ENCODE data around the gene NUP210.

NUP210 gene

DNA sequence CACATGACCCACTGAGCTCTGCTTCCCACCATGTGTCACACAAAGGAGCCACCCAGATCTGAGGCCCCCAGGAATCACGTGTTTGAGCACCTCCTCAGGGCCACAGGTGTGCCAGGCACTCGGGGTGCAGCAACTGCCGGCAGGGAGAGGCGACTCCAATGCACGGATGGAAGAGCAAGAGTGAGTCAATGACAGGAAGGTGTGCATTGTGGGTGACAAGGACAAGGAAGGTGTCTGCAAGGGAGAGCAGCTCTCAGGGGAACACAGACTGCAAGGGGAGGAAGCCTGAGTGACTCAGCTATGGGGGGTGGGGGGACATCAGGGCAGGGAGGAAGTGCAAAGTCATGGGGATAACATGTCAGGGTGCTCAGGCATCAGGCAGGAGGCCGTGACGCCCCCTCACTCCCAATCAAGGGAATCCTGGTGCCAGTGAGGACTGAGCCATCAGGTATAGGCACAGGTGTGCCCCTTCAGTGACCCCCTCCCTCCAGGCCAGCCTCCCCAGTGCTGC lies 67.4 kb downstream of the NUP210 start:
- peak in 7 of 56 donors; percentile 7 to 34 (median 27) for DNase-seq

DNA sequence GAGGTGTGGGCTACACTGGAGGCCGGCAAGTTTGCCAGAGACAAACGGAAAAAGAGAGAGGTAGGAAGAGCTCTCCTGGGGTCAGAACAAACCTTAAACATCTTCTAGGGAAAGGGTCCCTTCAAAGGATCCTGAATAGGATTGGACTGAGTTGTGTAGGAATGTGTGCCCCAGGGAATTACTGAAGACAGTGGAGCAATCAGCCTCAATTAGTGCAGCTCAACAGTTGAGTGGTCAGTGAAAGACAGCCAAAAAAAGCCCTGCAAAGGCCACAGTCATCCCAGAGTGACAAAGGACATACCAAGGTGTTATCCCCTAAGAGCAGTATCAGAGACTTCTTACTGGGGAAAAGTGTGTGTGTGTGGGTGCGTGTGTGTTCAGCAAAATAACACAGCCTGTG lies 70.3 kb downstream of the NUP210 start:
- DNase-seq = no peak

DNA sequence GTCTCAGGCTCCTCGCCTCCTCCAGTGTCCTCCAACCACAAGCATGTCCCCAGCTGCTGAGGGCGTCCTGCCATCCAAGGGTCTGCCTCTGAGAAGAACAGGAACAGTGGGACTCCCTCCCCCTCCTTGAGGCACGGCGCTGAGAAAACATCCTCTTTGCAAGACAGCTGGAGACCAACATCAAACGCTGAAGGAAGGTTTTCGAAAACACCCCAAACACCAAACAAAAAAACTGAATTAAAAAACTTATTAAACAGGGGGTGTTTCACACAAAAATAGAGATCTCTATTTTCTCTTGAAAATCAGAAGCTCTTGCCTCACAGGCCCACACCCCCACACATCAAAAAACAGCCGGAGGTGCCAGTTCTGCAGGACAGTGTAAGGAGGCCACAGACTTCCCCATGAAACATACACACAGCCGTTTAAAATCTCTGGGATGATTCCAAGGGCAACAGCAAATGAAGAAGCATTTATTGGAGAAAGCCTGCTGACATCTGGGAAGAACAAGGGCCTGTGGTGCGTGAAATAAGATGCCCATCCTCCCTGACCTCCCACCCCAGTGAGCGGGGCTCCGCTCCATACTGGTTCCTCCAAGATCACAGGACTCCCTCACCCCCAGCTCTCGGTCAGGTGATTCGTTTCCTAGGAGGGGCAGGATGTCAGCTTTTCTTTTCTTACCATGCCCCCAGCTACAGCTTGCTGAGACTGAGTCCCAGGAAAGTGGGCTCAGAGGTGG lies 71.3 kb downstream of the NUP210 start:
- no peak for DNase-seq

DNA sequence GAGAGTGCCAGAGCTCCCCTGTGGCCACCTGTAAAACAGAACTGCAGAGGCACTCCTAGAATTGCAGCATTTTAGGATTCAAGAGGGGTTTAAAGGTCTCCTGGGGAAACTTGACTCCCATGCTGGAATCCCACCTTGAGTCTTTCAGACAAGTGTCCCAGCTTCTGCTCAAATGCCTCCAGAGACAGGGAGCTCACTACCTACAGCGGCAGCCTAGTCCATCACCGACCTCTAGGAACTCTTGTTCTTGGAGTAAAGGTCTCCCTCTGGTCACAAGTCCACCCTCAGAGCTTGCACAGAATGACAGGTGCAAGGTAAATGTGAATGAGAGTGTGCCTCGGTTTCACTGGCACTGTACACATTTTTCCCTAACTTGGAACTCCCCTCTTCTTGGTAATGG lies 72.0 kb downstream of the NUP210 start:
- DNase-seq = no peak

DNA sequence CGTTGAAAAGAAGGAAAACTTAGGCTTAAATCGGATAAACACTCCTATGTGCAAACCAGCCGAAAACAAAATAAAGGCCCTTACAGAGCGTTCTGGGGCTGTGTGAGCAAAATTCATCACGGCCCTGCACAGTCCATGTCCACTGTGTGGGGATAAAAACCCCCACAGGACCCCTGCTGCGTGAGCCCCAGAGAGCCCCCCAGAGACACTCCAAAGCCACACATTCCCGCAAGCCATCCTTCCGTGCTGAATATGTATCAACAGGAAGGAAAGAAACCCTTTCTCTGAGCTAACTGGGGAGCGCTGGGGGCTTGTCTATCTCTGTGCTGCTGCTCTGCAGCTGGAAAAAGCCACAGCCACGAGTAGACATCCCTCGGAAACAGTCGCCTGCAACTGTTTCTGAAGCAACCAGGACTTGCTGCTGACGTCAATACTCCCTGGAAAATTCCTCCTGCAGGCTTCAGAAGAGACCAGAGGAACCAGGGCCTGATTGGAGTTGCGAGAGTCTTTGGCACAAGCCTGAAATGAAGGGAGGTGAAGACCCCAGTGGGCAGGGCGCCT lies 72.7 kb downstream of the NUP210 start:
- DNase-seq = peak in 2 of 56 donors; percentile 12 to 30

DNA sequence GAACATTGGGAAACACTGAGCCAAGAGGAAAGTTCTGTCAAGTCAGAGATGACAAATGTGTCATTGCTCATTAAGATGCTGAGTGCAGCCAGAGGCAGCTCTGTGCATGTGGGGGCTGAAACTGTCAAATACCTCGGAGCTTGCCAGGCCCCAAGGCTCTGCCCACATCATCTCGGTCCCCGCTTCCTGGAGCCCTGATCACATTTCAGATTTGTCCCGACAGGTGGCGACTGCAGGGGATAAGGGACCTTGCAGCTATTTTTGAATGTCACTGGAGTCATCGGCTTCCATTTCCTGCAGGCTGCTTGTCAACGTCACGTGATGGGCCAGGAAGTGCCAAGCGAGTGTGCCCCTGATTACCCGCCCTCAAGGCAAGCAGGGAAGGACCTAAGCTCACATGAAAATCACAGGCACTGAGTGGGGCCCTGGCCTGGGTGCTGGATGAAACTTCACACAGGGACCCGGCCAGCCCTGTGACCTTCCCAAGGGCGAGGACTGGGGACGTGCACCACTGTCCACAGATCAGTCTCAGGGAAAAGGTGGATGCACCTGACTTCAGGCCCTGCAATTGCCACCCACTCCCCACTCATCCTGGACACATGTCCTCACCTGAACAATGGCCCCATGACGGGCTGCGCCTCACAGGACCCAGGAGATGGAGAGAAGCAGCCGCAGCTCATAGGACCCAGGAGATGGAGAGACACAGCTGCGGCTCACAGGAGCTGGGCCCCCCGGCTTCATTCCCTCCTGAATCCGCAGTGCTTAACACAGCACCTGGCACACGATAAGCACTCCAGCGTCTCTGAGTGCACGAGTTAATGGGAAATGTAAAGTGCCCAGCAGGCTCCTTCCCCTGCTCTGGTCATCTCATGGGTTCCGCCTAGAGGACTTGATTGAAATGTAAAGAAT lies 73.4 kb downstream of the NUP210 start:
- DNase-seq = peak in 32 of 56 donors; percentile 8 to 80 (median 37)

DNA sequence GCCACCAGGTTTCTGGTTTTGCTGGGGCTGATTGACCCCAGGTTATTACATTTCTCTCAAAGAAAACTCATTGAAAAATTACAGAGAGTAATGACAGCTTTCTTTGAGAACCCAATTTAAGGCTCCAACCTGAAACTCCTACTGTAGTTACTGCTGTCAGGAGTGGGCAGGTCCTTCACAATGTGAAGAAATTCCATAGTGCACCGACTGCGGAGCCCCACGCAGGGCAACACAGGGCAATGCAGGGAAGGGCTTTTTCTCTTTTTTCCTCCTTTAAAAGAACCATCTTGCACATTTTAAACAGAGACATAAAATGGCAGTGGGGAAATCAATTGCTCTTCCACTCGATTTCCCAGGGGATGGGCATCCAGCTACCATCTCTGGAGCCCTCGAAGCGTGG lies 74.3 kb downstream of the NUP210 start:
- DNase-seq = peak in 4 of 56 donors; percentile 15 to 41 (median 18)

DNA sequence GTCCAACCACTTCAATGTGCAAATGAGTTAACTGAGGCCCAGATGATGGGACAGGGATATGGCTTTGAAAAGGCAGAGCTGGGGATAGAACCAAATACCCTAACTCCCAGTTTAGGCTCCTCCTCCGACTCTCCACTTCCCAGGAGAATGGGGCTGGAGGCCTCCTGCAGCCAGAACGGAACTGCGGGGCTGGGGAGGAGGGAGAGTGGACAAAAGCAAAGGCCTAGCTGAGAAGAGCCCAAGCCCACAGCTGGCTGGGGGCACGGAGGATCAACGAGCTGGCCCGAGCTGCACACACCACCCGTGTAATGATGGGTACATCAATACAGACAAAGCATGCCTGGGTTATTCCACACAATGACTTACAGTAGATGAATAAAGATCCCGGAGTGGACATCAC lies 74.8 kb downstream of the NUP210 start:
- DNase-seq = no peak

DNA sequence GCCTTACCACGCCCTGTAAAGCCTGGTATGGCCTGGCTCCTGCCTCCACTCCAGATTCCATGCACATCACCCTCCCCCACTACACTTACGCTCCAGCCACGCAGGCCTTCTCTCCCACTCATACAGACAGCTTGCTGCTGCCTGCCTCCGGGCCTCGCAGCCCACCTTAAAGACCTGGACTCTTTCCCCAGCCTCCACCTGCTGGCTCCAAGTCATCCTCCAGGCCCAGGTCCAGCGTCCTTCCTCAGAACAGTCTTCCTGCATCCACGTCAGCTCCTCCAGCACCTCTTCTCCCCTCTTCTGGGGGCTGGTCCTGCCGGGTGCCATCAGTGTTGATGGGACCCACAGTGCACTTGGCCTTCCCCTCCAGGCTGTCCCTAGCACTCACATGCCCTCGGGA lies 75.5 kb downstream of the NUP210 start:
- DNase-seq = no peak

DNA sequence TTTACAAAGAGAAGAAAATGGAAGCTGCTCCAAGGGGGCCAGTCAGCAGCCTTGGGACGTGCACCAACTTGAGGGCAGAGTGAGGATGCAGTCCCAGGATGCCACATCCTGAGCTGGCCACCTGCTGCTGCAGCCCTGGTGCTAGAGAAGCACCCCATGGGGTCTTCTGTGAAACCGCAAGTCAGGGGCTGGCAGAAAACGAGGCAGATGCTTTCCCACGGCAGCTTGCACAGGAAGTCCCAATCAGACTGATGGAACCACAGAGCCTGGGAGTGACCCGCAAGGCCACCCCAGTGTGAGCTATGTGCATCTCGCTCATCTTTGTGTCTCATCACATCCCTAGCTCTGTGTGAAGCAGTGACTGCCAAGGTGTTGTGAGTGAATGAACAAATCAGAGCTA lies 76.5 kb downstream of the NUP210 start:
- DNase-seq = no peak

DNA sequence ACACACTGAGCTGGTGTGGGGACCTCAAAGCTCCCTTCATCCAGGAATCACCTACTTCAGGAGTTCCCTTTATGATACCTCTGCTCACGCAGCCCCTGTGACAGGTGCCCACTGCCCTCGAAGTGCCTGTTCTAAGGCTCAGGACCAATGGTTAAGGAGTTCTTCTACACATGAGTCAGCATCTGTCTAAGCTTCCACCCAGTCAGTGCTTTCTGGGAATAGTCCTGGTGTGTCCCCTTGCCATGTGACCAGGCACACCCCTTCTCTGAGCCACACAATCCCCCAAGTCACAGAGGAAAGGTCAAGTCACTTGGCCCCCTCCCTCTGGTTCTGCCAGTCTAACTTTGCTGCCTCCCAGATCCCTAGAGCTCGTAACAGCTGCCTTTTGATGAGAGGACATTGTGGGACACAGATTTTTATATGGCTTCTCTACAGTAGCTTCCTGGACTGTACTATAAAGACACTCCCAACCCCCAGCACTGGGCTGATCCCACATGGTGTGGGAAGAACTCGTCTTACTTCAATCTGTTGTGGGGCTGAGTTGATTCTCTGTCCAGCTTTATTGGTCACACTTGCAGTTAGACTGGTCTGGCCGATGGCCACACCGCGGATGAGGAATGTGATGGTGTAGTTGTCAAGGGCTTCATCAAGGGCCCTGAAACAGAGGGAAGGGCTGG lies 78.8 kb downstream of the NUP210 start:
- DNase-seq = no peak

DNA sequence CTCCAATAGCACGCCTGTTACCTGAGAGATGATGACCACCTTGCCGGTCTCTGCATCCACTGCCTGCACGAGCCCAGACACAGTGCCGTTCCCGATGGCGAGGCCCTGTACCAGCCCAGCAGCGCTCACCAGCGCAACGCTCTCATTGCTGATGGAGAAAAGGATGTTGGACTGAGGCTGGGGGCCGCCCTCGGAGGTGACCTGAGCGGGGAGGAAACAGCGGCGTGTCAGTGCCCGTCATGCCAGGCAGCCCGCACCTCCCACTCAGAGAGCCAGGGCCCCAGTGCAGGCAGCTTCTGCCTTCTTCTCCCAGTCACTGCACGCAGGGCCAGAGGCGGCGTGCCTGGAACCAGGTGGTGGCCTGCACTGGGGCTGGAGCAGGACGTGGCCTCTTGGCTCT lies 80.3 kb downstream of the NUP210 start:
- DNase-seq = no peak

DNA sequence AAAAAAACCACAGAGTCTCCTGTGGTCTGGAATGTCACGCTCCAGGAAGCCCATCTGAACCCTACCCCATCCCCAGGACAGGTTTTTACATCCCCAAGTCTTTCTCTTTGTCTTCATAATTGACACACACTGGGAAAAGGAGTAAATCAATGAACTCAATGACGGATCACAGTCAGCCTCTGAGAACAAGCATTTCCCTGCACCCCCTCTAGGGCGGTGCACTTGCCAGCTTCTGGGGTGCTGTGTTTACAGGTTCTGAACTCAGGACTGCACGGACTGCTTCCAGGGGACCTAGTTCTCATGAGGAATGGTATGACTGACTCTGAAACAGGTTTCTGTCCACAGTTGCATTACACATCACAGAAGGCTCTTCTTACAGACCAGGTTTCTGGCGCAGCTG lies 81.1 kb downstream of the NUP210 start:
- DNase-seq = no peak

DNA sequence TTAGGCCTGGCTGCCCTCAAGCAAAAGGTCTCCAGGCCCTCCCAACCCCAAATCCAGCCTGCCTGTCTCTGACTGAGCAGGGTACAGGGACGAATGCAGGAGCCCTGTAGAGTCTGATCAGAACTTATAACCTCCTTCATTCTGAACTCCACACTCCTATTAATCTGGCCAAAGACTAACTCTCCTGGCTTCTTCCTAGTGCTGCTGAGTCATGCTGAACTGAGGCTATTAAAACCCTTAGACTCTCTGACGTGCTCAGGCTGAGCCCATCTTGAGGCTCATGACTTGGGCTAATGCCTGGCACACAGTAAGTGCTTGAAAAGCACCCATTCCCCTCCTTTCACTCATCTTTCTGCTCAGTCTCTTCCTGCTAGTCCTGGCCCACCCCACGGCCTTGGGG lies 81.9 kb downstream of the NUP210 start:
- DNase-seq = no peak

DNA sequence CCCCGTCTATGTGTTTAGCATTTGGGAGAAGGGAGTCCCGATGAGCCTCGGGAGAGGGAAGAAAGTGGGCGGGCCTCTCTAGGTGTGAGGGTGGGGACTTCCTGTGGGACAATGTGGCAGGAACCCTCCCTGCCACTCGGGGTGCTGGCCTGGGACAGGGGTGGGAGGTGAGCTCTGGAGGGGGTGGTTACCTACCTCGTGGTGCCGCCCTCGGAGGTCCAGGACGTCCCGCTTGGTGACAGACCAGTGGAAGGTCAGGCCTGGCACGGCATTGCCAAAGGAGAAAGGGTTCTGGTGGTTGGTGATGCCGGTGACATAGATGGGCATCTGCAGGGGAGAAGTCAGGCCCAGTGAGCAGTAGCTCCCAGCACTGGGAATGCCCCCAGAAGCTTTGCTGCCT lies 83.5 kb downstream of the NUP210 start:
- DNase-seq = no peak

DNA sequence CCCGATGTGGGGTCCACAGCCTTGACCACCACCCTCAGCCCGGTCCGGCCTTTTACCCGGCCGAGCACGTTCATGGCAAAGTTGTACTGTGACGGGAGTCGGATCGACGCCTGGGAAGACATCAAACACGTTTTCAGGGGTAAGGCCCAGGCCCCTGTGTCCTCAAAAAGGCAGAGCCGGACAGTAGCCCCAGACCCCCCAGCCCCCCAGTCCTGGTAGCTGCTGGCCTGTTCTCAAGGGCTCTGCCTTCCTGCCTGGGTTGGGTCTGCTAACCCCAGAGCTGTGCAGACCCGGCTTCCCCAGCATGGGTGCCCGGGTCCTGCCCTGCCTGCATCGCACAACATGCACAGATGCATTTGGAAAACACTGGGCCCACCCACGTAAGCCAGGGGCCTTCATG lies 84.6 kb downstream of the NUP210 start:
- DNase-seq = no peak

DNA sequence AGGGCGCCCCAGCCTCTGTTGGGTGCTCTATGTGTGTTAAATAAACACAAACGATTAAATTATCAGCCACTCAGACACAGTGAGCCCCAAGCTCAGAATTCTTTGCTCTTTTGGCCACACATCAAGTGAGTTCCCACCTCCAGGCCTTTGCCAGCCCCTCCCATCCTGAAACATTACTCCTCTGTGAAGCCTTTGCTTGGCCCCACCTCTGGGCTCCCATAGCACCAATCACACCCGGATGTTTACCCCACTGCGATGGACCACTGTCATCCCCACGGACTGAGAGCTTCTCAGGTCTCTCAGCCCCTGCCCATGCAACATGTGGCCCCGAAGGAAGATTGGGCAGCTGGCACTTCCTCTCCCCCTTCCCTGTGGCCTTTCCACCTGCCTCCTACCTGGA lies 85.1 kb downstream of the NUP210 start:
- DNase-seq = no peak

DNA sequence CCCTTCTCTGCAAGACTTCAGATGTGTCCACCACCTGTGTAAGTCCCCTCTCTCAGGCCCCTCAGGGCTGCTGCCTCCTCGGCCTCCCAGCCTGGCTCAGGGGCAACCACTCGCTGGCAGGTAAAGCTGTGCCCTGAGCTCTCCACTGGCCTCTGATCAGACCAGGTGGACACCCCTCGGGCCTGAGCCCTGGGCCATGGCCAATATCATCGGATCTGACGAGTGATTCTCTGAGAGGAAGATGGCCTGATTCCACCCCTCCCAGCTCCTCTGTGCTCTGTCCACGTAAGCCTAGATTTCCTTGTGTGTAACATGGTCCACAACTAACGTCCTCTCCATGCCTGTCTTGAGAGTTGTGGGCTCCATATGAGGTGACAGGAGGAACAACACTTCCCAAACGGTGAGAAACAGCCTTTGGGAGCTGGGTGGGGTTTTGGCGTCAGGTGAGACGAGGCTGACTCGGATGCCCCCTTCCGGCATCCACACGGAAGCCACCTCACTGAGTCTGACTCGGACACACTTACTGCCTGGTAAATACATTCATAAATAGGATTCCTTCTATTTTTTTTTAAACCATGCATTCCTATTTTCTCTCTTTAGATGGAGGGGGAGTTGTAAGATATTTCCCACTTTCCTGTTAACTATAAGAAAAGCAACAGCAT lies 86.8 kb downstream of the NUP210 start:
- DNase-seq = no peak

DNA sequence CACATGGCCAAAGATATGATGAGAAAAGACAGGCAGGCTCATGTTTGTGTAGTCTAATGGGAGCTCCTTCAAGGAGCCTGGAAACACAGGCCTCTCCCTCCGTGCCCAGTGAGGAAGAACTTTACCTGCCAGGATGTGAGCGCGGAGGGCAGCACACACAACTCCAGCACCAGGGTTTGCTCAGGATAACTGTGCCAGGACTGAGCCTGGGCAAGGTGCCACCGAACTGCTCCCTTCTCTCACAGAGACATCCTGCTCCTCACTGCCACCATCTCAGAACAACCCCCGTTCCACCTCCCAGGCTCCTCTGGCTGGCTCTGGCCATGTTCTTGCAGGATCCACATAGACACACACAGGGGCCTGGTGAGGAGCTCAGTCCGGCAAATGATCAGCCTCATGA lies 87.4 kb downstream of the NUP210 start:
- DNase-seq = no peak

DNA sequence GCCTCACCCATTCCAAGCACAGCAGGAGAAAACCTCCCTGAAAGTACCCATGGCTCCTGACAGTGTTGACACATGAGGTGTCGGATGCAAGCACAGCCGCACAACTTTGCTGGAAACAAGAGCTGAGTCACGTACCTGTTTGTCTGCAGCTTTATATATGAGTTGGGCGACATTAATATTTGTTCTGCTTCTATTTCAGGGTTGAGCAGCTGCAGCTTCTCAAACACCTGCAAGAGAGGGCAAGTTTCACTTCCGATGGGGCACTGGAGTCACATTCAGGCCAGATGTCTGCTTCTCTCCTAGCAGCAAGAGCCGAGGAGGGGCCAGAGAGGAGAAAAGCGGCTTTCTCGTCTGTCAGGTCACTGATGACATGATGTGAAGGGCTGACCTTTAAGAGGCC lies 88.0 kb downstream of the NUP210 start:
- peak in 20 of 56 donors; percentile 6 to 63 (median 19) for DNase-seq

DNA sequence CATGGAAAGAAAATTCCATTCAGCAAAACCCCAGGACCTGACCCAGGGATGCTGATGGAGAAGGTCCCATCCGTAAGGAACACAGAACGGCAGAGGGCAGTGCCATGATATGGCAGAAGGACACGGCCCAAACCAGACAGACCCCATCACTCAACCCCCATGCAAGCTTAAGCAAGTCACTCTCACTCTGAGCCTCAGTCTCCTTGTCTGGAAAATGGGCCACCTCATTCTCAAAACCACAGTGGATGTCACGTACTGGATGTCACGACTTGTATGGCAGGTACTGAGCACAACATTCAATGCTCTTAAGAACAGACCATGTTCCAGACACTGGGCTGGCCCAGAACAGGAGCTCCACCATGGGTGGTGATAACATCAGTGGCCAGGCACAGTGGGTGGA lies 90.4 kb downstream of the NUP210 start:
- no peak for DNase-seq

Data from nucleus accumbens (tissue), 56 donors.